NOMO-1 (cell line): ENCODE data around the gene JUNB.
"Not testable (repeated sequence)": the region's sequence is repeated elsewhere in the genome, so short reads cannot be mapped to it uniquely, and the experiment has no call there.

Experiments
- DNase-seq, 2 experiments: peaks; one replicate each; lab custom pipeline; 2025; ENCODE audit not compliant: unreplicated experiment in 2 of 2; lab: John Stamatoyannopoulos, UW

JUNB gene

DNA sequence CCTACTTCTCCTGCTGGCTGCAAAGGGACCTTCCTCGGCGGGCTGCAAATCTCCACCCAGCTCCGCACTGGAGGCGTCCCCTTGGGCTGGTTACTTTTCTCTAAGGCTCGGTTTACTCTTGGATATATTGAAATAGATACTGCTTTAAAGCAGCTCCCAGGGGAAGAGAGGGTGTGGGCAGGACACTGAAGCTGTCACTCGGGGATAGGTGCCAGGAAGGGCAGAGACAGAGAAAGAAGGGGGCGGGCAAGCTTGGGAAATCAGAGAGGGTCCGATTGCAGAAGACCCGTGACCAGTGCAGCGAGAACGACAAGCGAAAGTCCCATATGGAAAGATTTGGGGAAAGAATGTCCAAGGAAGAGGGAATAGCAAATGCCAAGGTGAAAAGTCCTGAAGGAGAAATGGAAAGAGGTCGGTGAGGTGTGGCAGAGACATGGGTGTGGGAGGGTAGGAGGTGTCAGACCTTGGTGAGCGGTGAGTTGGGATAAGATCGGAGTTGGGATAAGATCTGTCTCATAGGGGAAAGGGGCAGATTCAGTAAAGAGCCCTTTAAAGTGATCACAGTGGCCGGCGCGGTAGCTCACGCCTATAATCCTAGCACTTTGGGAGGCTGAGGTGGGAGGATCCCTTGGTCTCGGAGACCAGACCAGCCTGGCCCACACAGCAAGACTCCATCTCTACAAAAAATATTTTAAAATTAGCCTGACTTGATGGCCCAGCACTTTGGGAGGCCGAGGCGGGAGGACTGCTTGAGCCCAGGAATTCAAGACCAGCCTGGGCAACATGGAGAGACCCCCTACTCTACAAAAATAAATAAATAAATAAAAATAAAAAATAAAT is 11.2 kb downstream of the JUNB start:
- DNase-seq: no peak

GRCh38 chr19:12804051-12804450 is 12.8 kb downstream of the JUNB start:
- DNase-seq: no peak

GRCh38 chr19:12806242-12807081 is 15.2 kb downstream of the JUNB start, which contains the start of gene RNASEH2A:
TSS of gene RNASEH2A (plus strand) at chr19:12806584. CDS start at chr19:12806674, 90 bp downstream.
- DNase-seq: peak; percentile 91

GRCh38 chr19:12815088-12815487 is 23.8 kb downstream of the JUNB start:
- DNase-seq: no peak

DNA sequence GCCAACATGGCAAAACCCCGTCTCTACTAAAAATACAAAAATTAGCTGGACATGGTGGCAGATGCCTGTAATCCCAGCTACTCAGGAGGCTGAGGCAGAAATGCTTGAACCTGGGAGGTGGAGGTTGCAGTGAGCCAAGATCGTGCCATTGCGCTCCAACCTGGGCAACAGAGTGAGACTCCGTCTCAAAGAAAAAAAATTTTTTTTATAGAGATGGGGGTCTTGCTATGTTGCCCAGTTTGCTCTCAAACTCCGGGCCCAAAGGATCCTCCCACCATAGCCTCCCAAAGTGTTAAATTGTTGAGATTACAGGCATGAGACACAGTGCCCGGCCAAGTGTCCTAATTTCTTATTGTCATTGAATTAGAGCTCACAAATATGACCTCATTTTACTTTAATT is 25.9 kb downstream of the JUNB start:
- not testable (repeated sequence) for DNase-seq

- not testable (repeated sequence) for DNase-seq
Observed at GRCh38 chr19:12817810-12818209, 26.5 kb downstream of the JUNB start.

DNA sequence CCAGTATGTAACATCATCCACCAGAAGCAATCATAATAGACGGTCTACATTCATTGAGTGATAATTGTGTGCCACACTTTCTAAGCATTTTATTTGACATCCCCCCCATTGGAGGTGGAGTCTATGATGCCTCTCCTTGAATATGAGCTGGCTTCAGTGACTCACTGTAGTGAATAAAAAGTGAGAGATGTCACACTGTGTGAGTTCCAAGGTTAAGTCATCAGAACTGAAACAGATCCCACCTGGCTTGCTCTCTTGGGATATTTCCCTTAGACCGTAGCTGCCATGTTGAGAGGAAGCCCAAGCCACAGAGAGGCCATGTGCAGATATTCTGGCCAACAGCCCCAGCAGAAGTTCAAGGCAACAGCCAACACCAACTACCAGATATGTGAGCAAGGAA is 30.5 kb downstream of the JUNB start:
- no peak for DNase-seq

DNA sequence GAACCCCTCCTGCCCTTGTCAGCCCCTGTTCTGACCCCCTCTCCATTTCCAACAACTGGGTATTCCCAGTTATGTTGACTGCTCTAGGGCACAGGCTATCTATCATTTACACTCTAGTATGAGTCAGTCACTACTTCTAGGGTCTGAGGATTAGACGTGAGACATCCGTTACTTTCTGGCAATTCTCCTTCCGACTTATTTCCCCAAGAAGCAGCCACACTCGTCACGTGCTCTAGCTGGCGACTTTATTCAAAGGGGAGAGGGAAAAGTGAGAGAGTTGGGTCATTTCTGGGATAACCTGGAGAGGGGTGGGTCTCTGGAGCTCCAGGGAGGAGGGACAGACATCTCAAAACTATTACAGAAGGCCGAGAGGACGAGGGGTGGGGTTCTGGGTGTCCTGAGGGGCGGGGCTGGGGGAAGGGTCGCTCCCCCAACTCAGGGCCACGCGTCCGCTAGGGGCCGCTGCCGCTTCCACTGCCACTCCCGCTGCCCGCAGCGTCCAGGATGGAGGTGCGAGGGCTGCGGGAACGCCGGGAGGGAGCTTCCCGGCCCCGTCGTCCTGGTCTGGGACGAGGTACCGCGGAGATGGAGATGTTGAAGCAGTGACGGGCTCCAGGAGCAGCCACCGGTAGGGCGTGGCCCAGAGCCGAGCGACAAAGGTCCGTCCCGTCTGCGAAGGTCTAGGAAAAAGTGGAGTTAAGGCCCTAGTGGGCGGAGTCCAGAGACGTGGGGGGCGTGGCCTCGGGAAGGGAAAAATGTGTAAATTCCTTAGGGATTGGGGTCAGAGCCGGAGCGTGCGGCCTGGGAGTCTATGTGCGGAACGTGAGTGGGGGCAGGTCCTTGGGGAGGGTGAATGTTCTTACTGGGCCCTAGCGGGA is 34.2 kb downstream of the JUNB start:
- no peak for DNase-seq

GRCh38 chr19:12828494-12828893 is 37.2 kb downstream of the JUNB start:
- no peak for DNase-seq

DNA sequence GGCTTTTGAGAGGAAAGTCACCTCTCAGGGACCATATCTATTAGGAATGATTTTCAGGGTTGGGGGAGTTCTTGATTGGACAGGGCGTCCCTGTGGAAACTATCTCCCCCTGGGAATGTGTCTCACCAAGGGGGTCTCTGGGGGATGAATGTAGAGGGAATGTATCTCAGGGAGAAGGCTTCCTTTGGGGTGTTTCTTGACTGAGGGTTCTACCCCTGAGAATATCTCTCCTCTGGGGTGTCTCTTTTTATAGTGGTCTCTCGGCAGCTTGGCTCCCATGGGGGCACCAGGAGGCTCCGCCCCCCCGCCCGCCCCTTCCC is 42.1 kb downstream of the JUNB start:
- no peak for DNase-seq

- no peak for DNase-seq
Observed at GRCh38 chr19:12833738-12834565, 42.7 kb downstream of the JUNB start.

- no peak for DNase-seq
Observed at GRCh38 chr19:12834566-12834943, 43.3 kb downstream of the JUNB start, which contains the start of gene RTBDN. TSS of gene RTBDN (minus strand) at chr19:12834579. CDS start at chr19:12829979, 4,600 bp downstream.

GRCh38 chr19:12834976-12835757 is 43.9 kb downstream of the JUNB start:
- no peak for DNase-seq

DNA sequence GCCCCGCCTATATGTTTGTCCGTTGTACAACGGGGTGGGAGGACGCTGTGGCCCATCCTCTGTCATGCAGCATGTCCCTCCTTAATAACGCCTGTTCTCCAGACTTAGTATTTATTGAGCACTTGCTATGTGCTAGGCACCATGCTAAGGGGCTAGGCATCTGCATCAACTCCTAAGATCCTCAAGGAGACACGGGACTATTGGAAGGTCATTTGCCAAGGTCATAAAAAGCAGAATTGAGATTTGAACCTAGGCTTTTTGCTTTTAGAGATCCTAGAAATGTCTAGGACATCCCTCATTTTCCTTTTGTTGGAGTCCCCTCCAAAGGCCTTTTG is 45.2 kb downstream of the JUNB start:
- DNase-seq: no peak

DNA sequence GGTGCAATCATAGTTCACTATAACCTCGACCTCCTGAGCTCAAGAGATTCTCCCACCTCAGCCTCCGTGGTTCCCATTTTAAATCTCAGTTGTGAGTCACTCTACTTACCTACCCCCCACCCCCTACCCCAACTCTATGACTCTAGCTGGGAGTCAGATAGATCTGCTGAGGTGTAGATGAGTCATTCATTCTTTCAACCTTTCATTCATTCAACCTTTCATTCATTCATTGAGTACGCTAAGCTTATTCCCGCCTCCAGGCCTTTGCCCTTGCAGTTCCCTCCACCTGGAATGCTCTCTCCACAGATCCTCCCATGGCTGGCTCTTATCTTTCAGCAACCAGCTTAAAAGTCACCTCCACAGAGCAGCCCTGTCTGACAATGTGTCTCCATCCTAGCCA is 45.9 kb downstream of the JUNB start:
- no peak for DNase-seq

- peak; percentile 52 to 73 for DNase-seq
Observed at GRCh38 chr19:12838182-12838885, 47.0 kb downstream of the JUNB start, which contains the start of gene MAST1. TSS of gene MAST1 (plus strand) at chr19:12838515. CDS start at chr19:12838573, 58 bp downstream.

DNA sequence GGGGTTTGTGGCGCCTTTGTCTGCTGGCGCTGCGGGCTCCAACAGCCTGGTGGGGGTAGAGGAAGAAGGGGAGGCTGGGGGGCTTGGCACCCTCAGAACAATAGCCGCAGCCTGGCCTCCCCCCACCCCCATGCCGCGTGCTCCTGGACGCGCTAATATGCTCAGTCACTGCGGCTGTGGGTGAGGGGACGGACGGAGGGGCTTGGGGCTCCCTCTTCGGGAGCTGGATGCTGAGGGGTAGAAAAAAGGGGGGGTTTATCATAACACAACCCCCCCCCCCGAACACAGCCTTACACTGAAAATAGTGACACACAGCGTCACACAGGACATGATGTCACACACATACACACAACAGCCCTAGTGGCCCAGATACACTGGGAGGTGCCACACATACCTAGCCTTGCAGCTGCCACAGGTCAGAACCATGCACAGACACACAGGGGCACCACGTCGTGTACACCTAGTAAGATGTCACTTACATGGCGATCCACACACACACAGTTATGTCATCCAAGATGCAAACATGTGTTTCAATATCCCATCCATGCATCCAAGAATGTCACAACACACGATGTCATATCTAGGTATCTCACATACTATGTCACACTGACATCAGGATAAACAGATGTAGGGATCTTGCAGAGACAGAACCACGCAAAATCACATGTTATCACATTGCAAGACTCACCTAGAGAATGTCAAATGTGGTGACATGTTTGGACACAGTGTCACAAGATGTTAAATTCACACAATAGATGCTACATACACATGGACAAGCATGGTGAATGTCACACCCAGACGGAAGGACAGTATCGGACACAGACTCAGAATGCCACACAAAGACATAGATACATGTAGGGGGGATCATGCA is 47.8 kb downstream of the JUNB start:
- no peak for DNase-seq
